Measurements from ENCODE around the gene NCOA7. TPM values are rescaled to one million over a fixed set of nuclear protein-coding genes. Genes with fewer than 3 reads are reported as not detected.
"Not testable (repeated sequence)": the region's sequence is repeated elsewhere in the genome, so short reads cannot be mapped to it uniquely, and the experiment has no call there.

The NCOA7 gene
- total RNA-seq, 1 donor from 2014 or later = 53.7 TPM

DNA sequence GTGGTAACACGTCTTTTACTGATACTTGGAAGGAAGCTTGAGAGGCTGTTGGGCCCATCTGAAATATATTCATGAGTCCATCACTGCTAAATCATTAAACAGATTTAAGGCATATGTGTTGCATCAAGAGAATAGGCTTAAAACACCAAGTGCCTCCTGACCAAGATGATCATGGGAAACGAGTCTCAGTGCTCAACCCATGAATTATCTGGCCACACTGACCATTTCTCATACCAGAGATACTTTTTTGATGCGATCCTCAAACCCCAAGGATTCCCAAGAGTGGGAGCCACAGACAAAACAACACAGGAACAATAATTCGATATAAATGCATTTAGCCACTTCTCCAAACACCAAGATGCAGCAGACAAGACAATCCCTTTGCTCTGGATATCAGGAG is 24.1 kb upstream of the NCOA7 start:
- Mint-ChIP-seq H3K9me3 (no peaks in the 10 kb centered on the region), H3K27me3 (peaks cover 45% of the 10 kb centered on the region), H3K4me3 (no peak overlapping the region), H3K27ac (no peak overlapping the region), H3K4me1 (peaks cover 1% of the 10 kb centered on the region), H3K36me3 (ENCODE audit: low read depth) (no peaks in the 10 kb centered on the region)
- intact Hi-C loops (cut with micrococcal nuclease) = loop anchor here (5.0 kb wide), 1 partner anchor 614 kb away; the partner anchor contains the start of gene TPD52L1
- no peak for DNase-seq

DNA sequence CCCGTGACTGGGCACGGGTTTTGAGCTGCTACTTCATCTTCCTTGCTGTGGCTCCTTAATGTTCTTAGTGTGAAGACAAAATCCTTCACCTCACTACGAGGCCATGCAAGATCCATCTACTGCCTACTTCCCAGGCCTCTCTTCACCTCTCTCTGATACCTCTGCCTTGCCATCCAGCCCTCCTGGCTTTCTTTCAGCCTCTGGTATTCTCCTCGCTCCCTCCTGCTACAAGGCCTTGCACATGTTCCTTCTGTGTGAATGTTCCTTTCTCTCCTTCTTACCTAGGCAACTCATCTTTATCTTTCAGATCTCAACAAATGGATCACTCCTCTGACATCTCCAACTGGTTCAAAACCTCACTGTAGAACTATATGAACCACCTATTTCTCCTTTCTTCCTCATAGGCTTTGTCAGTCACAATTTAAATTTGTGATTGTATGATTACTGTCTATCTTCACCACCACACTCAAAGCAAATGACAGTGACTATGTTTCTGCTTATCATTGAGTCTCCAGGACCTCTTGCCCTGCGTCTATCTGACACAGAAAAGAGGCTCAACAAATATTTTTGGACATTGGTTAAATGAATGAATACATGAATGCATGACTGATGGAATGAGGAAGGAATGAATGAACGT is 21.5 kb upstream of the NCOA7 start:
- H3K4me3 Mint-ChIP-seq = no peak overlapping the region
- H3K27me3 Mint-ChIP-seq = peaks cover 39% of the 10 kb centered on the region
- no peaks in the 10 kb centered on the region for H3K9me3 Mint-ChIP-seq
- no peak for DNase-seq
- H3K27ac Mint-ChIP-seq = no peak overlapping the region
- peaks cover 7% of the 10 kb centered on the region for H3K4me1 Mint-ChIP-seq
- intact Hi-C loops (cut with micrococcal nuclease) = loop anchor here (1.0 to 5.0 kb wide), 3 partner anchors 458 to 617 kb away; partner anchors contain the start of gene TPD52L1
- H3K36me3 Mint-ChIP-seq (ENCODE audit: low read depth) = no peaks in the 10 kb centered on the region

DNA sequence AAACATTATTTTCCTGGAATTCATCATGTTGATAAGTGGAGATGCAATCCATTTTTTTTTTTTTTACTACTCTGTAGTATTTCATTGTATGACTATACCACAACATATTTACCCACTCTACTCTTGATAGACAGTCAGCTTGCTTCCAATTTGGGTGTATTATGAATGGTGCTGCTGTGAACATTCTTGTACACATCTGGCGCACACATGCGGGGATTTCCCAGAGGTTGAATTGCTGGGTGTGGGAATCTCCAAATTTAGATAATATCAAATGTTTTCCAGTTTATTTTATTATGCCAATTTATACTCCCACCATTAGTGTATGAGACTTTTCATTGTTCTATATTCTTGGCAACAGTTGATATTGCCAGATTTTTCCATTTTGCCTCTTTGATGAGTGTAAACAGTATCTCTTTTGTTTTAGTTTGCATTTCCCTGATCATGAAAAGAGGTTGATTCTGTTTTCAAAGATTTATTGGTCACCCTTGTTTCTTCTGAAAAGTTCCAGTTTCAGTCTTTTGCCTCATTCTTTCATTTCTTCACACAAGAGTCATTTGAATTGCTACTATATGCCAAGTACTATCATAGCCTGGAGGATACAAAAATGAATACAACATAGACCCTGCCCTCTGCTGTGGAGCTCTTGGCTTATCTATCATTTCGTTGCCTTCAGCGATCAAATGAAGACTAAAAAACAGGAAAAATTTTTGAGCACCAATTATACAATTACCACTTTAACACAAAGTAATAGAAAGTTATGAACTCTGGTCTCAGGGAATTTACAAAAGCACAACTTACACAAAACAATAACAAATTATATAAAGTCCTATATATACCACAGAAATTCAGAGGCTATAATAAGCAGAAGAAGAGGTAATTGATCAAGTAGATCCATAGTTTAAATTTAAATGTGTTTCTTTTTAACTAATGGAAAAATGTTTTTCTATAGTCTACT is 17.1 kb upstream of the NCOA7 start:
- H3K36me3 Mint-ChIP-seq (ENCODE audit: low read depth) = no peaks in the 10 kb centered on the region

DNA sequence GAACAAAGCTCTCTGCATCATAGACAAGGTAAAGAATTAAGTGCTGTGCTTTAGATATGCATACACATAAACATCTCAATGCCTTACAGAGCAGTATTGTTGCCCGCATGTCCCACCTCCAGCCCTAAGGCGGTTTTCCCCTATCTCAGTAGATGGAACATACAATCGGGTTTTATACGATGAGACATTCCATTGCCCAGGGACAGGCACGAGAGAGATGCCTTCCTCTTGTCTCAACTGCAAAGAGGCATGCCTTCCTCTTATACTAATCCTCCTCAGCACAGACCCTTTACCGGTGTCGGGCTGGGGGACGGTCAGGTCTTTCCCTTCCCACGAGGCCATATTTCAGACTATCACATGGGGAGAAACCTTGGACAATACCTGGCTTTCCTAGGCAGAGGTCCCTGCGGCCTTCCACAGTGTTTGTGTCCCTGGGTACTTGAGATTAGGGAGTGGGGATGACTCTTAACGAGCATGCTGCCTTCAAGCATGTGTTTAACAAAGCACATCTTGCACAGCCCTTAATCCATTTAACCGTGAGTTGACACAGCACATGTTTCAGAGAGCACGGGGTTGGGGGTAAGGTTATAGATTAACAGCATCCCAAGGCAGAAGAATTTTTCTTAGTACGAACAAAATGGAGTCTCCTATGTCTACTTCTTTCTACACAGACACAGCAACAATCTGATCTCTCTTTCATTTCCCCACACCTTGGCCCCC is 14.5 kb upstream of the NCOA7 start:
- intact Hi-C loops (cut with micrococcal nuclease); H3K4me1 Mint-ChIP-seq; H3K9me3 Mint-ChIP-seq; H3K4me3 Mint-ChIP-seq; H3K36me3 Mint-ChIP-seq (ENCODE audit: low read depth); H3K27ac Mint-ChIP-seq: not testable (repeated sequence)
- peak; percentile 48 for DNase-seq
- peaks cover 32% of the 10 kb centered on the region for H3K27me3 Mint-ChIP-seq

More for the DNA sequence above, 17.1 kb upstream of the NCOA7 start:
- Mint-ChIP-seq H3K9me3 (no peaks in the 10 kb centered on the region), H3K4me1 (peaks cover 7% of the 10 kb centered on the region), H3K27ac (no peak overlapping the region), H3K27me3 (peaks cover 37% of the 10 kb centered on the region), H3K4me3 (no peak overlapping the region)
- peak; percentile 49 for DNase-seq
- intact Hi-C loops (cut with micrococcal nuclease) = no loop called here

DNA sequence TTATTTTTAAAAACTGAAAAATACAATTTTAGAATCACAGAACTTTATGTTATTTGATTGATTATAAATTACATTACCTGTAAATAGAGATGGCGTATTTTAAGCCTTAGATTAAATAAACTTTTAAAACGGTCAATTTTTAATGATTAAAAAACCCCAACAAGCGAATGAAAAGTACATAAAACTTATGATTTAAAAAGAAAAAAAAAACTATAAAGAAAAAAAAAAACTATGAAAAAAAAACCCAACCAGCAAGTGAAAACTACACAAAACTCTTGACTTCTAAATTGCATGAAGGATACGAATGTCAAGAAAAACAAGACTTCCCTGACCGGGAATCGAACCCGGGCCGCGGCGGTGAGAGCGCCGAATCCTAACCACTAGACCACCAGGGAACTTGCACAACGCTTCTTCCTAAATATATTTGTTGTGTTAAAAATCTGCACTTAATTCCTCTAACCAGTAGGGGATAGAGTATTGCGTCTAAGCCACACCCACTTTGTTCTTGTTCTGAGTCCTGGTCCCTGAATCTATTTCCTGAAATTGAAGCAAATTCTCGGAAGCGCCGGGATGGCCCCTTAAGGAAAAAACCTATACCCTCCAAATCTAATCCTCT is 10.7 kb upstream of the NCOA7 start:
- no peaks in the 10 kb centered on the region for H3K9me3 Mint-ChIP-seq
- DNase-seq = peak; percentile 95
- peaks cover 10% of the 10 kb centered on the region for H3K4me1 Mint-ChIP-seq
- intact Hi-C loops (cut with micrococcal nuclease) = loop anchor here (1.0 to 2.0 kb wide), 6 partner anchors 10 to 561 kb away; partner anchors contain the start of genes CENPW, HEY2, HINT3 and NCOA7
- H3K4me3 Mint-ChIP-seq = no peak overlapping the region
- peaks cover 25% of the 10 kb centered on the region for H3K27me3 Mint-ChIP-seq
- no peak overlapping the region for H3K27ac Mint-ChIP-seq
- peaks cover 5% of the 10 kb centered on the region for H3K36me3 Mint-ChIP-seq (ENCODE audit: low read depth)

DNA sequence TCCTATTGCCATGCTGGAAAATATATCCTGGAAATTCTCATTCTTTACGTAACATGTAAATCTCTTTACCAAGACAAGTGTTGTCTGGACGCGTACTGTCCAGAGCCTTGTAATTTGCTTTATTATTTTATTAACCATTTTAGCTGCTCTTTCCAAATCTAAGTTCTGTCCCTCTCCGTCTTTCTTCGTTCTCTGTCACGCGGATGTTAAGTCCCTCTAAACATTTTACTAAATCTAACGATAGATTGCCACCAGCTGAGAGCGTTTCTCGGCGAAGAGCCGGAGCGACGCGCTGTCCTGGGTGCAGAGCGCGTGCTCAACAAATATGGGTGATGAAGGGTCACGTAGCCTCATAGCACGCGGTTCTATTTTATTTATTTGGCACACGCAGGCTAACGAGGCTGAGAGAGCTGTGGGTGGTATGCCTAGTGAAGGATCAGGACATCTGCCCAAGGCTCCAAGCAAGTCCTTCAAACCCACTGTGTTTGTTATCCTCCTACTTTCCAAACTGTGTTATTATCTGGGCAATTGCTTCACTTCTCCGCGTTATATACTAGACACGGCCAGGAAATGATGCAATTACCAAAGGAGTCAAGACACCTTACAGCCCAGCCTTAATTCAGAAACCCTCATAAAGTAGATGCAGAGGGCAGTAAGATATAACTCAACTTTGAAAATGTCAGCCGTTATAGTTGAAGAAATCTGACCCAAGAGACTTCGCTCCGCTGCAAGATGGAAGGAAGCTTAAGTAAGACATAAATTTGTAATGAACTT is 10.0 kb upstream of the NCOA7 start:
- no peaks in the 10 kb centered on the region for H3K9me3 Mint-ChIP-seq
- peaks cover 7% of the 10 kb centered on the region for H3K36me3 Mint-ChIP-seq (ENCODE audit: low read depth)
- H3K4me3 Mint-ChIP-seq = no peak overlapping the region
- H3K27me3 Mint-ChIP-seq = peaks cover 20% of the 10 kb centered on the region
- intact Hi-C loops (cut with micrococcal nuclease) = loop anchor here (1.0 to 2.0 kb wide), 8 partner anchors 10 to 560 kb away; partner anchors contain the start of genes CENPW, HEY2, HINT3 and NCOA7
- peak; percentile 87 for DNase-seq
- H3K27ac Mint-ChIP-seq = no peak overlapping the region
- H3K4me1 Mint-ChIP-seq = peaks cover 10% of the 10 kb centered on the region

DNA sequence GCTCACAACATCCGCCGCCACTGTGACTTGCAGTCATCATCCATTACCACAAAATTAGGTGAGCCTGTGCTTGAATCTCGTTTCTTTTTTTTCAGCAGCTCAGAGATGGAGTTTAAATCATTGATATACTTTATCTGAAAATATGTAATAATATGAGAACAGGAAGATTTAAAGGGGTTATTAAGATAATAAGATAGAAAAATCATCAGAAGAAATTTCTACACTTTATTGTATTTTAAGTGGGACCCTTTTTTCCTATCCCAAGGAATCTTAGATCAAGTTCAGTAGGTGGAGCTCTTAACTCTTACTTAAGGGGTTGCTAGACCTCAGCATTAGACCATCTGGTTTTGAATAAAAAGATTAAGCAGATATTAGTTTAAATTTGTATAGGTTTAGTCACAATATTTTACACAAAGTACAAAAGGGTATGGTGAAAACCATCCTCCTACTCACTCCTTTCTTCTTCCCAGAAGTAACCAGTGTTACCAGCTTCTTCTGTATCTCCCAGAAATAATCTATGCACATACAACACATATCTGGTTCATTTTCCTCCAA is 9.4 kb upstream of the NCOA7 start:
- peak; percentile 53 for DNase-seq
- intact Hi-C loops (cut with micrococcal nuclease) = loop anchor here (1.0 to 2.0 kb wide), 4 partner anchors 26 to 559 kb away; partner anchors contain the start of genes CENPW and HEY2
- Mint-ChIP-seq H3K4me3 (no peak overlapping the region), H3K27me3 (peaks cover 17% of the 10 kb centered on the region), H3K36me3 (ENCODE audit: low read depth) (peaks cover 13% of the 10 kb centered on the region), H3K4me1 (peaks cover 12% of the 10 kb centered on the region), H3K27ac (no peak overlapping the region), H3K9me3 (no peaks in the 10 kb centered on the region)

DNA sequence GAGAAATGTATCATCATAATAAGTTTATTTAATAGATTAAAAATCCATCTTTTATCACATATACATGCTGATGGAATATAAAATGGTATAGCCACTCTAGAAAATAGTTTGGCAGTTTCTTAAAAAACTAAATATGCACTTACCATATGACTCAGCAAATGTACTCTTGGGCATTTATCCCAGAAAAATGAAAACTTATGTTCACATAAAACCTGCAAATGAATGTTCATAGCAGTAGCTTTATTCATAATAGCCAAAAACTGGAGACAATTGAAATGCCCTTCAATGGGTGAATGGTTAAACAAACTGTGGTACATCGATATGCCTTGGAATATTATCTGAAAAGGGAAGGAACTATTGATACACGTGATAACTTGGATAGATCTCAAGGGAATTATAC is 6.4 kb upstream of the NCOA7 start:
- H3K27ac Mint-ChIP-seq = no peak overlapping the region
- no peaks in the 10 kb centered on the region for H3K9me3 Mint-ChIP-seq
- H3K4me3 Mint-ChIP-seq = no peak overlapping the region
- peaks cover 18% of the 10 kb centered on the region for H3K4me1 Mint-ChIP-seq
- DNase-seq = no peak
- no peaks in the 10 kb centered on the region for H3K27me3 Mint-ChIP-seq
- H3K36me3 Mint-ChIP-seq (ENCODE audit: low read depth) = peaks cover 19% of the 10 kb centered on the region
- intact Hi-C loops (cut with micrococcal nuclease) = no loop called here

DNA sequence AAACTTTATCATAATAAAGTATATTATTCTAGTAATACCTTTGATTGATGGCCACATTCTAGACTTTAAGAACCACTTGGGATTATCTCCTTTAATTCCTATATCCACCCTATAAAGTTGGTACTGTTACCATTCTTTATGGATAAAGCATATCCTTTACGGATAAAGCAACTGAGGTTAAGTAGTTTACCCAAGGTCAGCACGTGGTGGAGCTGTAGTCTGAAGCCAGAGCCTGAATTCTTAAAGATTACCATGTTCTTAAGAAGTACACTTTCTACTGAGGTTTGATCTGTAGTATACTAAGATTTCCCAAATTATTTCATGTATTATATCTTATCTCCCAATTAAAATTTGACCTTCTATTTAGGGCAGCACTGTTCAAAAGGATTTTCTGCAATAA is 3.0 kb upstream of the NCOA7 start:
- Mint-ChIP-seq H3K9me3 (no peaks in the 10 kb centered on the region), H3K4me1 (peaks cover 33% of the 10 kb centered on the region), H3K27me3 (no peaks in the 10 kb centered on the region), H3K36me3 (ENCODE audit: low read depth) (peaks cover 18% of the 10 kb centered on the region), H3K27ac (no peak overlapping the region), H3K4me3 (no peak overlapping the region)
- DNase-seq = peak; percentile 58
- intact Hi-C loops (cut with micrococcal nuclease) = no loop called here

DNA sequence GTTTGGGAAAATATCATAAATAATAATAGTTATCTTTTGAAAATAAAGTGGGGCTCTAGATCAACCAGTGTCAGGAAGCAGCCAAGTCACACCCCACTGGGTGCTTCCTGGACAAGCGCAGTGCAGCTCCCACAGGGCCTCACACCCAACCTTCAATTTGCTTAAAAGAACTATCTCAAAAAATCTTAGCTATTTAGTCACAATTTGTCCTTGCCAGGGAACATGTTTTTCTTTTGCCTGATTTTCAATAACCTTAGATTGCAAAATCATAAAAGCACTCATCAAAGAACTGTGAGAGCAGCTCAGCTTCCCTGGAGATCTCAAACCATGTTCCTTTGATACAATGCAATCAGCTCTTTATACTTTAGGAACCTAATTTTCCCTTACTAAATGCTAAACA is 1.6 kb upstream of the NCOA7 start:
- Mint-ChIP-seq H3K27ac (peak overlapping the region; percentile 99), H3K27me3 (no peaks in the 10 kb centered on the region), H3K4me3 (peak overlapping the region; percentile 94), H3K36me3 (ENCODE audit: low read depth) (peaks cover 18% of the 10 kb centered on the region), H3K4me1 (peaks cover 43% of the 10 kb centered on the region), H3K9me3 (no peaks in the 10 kb centered on the region)
- intact Hi-C loops (cut with micrococcal nuclease) = no loop called here
- DNase-seq = peak; percentile 65

DNA sequence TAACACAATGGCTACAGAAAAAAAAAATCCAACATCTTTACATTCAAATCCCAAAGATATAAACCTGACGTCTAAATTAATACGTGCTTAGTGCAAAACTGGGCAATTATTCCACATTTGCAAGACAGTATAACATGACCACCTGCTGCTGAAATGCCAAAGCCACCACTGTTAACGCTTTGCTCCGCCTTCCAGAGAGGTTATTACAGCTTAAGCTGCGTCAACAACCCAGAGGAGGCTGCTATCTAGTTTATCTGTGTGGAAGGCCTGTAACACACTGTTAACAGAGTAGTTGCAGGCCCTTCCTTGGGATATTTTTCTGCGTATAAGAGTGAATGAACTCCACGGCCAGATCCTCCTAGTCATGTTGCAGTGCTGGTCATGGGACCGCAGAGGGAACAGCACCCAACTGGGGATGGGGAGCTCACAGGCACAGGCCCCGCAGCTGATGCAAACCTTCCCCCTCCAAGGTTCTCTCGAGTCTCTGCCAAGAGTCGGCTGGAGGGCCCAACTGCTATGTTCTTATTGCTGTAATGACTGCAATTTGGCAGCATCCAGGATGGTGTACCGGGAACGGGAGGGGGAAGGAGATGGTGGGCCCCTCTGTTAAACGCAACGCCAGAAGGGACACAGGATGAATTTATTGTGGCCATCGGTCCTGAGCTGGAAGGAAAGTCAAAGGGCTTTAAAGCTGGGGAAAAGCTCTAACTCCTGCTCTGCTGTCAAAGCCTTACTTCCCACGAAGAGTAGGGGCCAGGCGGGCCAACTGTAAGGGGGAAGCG is 993 bp upstream of the NCOA7 start:
- H3K36me3 Mint-ChIP-seq (ENCODE audit: low read depth) = peaks cover 16% of the 10 kb centered on the region
- peaks cover 44% of the 10 kb centered on the region for H3K4me1 Mint-ChIP-seq
- DNase-seq = peak; percentile 84
- H3K4me3 Mint-ChIP-seq = peak overlapping the region; percentile 94
- H3K9me3 Mint-ChIP-seq = no peaks in the 10 kb centered on the region
- H3K27me3 Mint-ChIP-seq = no peaks in the 10 kb centered on the region
- peak overlapping the region; percentile 99 for H3K27ac Mint-ChIP-seq
- intact Hi-C loops (cut with micrococcal nuclease) = loop anchor here (1.0 to 10.0 kb wide), 4 partner anchors 9 to 1725 kb away; partner anchors contain the start of genes CENPW and MTCL3

Data from activated CD4-positive, alpha-beta T cell treated with anti-CD3 and anti-CD28 coated beads, Interleukin-2, amount 10 ng/mL, durations not matched to agents 24 days and 14 days (primary cell).